Stimulated activated CD4-positive, alpha-beta T cell treated with anti-CD3 and anti-CD28 coated beads, Interleukin-12 subunit alpha, Interleukin-12 subunit beta, amount 100 ng/mL, for 24 hours (primary cell): ENCODE measurements around the gene TUBA3C.
"Not testable (repeated sequence)": the region's sequence is repeated elsewhere in the genome, so short reads cannot be mapped to it uniquely, and the experiment has no call there.

ENCODE experiments used
- DNase-seq, 2 experiments: peaks; one replicate each; pipeline ENCODE4 v3.0.0-alpha.2; 2020; ENCODE audit warnings: low read depth in 2 of 2

Gene TUBA3C

DNA sequence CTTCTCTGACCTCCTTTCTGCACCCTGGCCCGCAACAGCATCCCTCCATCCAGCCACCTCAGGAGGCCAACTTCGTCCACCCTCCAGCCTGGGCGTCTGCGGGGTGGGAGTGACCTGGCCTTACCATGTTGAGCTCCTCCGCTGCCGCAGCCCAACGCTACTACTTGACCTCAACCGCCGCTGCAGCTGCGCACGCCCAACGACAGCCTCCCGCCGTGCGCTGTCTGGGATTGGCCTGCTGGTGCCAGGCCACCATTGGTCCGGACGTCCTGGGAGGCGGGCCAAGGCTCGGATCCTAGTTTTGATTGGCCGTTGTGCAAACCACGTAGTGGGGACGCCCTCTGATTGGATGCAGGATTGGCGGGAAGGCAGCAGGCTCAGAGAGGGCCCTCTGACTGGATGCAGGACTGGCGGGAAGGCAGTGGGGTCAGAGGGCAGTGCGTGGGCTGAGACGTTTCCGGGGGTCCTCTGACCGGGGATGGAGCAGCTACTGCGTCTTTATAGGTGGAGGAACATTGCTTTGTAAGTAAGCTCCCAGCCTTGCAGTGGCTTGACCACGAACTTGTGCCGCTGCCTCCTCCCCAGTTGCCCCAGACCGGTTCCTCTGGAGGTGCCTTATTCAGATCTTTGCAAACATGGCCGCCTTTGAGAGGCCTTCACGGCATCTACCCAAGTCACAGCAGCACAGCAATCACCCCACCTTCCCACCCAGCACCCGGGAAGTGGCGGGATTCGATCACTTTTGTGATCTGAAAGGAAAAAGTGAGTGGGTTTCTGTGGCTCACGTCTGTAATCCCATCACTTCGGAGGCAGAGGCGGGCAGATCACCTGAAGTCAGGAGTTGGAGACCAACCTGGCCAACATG lies at the start of gene TUBA3C:
Gene TUBA3C (minus strand): TSS at position 204 of the 865 bp plus-strand sequence. CDS start 77 bp downstream, at position 127.
- DNase-seq, result no peak

DNA sequence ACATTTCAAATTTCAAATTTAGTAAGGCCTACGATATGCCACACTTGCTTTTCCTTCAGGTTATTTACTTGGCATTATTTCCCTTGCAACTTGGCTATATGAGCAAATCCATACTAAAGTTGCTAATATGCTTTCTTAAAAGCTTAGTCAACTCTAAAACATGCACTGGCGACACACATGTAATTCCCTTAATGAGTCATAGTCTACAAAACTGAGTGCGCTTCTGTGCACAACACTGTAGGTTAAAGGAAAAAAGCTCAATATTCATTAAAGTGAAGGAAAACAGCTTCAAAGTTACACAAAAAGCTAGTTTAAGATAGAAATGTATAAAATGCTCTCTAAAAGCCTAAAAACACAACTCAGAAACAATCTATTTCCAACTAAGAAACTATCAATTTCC lies 25.8 kb upstream of the TUBA3C start:
- not testable (repeated sequence) for DNase-seq

DNA sequence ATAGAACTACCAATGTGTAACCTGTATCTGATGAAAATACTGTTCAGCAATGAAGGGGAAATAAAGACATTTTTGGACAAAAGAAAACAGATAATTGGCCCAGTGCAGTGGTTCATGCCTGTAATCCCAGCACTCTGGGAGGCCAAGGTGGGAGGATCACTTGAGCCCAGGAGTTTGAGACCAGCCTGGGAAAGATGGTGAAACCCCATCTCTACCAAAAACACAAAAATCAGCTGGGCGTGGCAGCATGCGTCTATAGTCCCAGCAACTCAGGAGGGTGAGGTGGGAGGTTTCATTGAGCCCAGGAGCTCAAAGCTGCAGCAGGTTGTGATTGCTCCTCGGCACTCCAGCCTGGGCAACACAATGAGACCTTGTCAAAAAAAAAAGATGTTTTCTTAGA lies 11.0 kb upstream of the TUBA3C start:
- not testable (repeated sequence) for DNase-seq

DNA sequence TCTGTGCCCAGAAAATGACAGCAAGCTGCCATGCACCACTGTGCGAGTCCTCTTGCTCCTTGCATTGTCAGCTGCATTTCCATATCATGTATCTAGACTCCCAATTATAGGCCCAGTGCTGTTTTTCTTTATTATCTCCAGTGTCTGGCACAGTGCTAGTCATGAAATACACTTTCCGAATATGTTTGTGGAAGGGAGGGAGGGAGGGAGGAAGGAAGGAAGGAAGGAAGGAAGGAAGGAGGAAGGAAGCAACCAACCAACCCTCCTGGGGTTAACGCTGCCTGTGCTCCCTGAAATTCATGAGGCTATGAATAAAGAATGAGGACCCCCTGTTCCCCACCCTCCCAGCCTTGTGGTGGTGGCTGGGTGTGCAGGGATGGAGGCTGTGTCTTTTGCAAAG lies 8.3 kb upstream of the TUBA3C start:
- DNase-seq, result not testable (repeated sequence)

DNA sequence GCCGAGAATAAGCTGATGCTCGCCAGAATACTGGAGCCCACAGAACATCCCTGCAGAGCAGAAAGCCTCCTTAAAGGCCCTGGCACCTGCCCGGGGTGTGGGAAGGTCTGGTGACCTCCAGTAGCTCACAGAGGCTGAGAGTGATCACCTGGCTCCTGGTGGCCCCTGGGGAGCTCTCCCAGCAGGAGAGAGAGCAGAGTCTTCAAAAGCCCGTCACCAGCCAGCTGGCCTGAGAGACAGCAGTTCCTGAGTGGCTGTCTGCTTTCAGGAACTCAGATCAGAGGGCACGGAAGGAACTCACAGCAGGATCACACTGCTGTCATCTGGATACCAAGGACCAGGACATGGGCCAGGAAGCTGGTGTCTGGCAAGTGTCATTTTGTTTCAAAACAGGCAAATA lies 7.7 kb upstream of the TUBA3C start:
- DNase-seq, result not testable (repeated sequence)

DNA sequence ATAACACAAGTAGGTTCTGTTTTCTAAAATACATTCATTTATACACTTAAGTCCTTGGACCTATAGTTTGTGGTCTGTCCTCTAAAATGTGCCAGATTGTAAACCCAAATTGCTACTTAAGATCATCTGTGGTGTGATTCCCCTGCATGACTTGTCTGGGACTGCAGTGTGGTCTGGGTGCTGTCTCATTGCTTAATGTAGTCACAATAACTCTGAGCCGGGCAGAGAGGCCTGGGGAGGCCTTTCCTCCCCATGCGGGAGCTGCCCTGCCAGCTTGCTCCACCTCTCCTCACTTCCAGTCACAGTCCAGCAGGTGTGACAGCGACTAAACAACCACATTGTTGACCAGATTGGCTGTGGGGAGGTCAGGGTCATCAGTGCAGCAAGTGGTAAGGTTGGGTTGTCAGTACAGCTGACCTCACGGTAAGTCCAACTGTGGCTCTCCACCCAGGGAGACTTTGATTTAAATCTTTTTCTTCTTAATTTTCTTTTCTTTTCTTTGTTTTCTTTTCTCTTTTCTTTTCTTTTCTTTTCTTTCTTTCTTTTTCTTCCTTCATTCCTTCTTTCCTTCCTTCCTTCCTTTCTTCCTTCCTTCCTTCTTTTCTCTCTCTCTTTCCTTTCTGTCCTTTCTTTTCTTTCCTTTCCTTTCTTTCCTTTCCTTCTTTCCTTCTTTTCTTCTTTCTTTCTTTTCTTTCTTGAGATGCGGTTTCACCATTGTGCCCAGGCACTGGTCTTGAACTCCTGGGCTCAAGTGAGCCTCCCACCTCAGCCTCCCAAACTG lies 4.4 kb upstream of the TUBA3C start:
- DNase-seq, result no peak

DNA sequence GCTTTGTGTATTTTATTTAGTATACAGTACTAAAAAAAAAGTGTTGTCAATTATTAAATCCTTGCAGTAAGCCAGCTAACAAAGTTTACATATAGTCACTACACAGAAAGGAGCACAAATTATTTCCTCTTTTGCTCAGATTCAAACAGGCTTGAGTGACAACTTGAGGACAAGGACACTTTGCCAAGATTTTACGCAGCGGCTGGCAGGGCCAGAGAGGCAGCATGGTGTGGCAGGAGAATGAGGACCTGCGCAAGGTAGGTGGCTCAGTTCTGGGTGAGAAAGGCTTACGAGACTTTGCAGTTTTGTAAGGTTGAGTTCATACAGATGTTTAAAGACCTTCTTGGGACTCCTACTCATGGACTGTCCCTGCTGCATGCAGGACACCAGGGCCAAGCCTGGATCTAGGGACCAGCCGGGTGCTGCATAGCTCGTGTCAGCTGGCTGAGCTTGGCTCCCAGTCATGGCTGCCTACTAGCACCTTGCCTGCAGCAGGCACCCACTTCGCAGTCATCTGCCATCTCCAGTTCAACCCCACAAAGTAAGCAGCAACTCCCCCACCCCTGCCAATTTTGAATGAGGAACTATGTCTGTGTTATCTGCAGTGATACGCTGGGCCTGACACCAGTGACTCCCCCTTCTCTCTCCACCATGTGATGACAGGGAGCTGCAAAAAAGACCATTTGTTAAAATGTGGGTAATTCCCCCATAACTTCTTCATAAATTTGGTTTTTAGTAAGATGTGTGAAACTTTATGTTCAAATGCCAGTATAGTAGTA lies 3.7 kb upstream of the TUBA3C start:
- no peak for DNase-seq

DNA sequence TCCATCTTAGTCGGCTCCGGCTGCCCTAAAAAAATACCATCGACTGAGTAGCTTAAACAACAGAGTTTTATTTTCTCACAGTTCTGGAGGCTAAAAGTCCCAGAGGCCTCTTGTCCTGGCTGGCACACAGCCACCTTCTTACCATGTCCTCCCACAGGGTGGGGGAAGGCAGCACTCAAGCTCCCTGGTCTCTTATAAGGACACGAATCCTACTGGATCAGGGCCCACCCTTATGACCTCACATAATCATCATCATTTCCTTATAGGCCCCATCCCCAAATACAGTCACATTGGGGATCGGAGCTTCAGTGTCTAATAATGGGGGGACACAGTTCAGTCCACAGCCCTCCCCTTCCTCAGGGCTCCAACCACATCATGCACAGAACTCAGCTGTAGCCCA lies 2.6 kb upstream of the TUBA3C start:
- DNase-seq, result no peak

DNA sequence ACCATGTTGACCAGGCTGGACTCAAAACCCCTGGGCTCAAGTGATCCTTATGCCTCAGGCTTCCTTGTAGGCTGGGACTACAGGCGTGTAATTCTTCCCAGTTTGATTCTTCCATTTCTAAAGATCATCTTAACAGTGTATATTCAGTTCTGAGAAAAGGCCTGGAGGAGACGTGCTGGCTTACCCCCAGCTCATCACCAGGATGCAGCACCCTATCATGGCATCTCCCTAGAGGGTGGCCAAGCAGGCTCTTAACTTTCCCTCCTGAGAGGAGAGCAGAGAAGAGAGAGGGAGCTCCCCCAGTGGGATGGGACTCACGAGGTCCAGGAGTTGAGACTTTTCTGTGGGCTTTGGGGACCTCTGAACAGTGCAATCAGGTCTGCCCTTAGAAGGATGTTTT lies 2.1 kb upstream of the TUBA3C start:
- DNase-seq, result no peak

DNA sequence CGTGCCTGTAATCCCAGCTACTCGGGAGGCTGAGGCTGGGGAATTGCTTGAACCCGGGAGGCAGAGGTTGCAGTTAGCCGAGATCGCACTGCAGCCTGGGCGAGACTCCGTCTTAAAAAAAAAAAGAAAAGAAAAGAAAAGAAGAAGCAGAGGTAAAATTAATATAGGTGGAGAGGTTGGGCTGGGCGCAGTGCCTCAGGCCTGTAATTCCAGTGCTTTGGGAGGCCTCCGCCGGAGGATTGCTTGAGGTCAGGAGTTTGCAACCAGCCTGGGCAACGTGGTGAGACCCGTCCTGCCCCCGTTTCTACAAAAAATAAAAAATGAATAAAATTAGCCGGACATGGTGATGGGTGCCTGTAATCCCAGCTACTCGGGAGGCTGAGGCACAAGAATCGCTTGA lies 912 bp upstream of the TUBA3C start:
- DNase-seq, result no peak

DNA sequence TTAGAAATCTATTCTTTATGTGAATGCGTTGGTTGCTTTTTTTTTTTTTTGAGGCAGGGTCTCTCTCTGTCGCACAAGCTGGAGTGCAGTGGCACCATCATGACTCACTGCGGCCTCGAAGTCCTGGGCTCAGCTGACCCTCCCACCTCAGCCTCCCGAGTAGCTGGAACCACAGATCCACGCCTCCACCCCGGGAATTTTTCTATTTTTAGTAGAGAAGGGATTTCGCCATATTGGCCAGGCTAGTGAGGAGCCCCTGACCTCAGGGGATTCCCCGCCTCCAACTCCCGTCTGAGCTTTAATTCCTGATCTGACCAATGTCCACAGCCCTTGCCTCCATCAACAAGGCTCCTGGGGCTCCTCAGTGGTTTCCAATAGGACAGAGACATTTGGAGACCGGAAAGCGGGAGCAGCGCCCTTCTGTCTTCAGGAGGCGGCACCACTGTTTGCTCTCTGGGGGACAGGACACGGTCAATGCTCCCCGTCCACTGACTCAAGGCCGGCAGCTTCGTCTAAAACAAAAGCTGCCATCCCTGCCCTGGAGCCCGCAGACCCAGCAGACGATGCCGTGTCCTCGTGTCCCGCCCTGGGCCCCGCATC lies 503 bp downstream of the TUBA3C start:
- DNase-seq, result no peak

DNA sequence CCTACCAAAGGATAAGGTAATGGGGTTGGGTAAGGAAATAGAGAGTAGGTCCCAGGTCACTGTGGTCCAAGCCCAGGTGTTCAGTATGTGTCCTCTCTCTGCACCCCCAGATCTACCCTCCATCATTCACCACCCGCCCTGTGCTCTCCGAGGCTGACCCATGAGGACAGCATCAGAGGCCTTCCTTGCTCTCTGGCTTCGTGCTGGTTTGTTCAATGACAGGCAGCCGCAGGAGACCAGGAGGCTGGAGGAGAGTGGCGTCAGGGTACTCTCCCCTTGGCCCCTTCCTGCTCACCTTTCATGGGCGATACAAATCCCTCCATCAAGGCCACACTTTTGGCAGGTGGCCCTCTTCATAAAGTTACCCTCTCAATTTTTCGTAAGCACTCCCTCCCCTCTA lies 1.7 kb downstream of the TUBA3C start:
- DNase-seq, result no peak

DNA sequence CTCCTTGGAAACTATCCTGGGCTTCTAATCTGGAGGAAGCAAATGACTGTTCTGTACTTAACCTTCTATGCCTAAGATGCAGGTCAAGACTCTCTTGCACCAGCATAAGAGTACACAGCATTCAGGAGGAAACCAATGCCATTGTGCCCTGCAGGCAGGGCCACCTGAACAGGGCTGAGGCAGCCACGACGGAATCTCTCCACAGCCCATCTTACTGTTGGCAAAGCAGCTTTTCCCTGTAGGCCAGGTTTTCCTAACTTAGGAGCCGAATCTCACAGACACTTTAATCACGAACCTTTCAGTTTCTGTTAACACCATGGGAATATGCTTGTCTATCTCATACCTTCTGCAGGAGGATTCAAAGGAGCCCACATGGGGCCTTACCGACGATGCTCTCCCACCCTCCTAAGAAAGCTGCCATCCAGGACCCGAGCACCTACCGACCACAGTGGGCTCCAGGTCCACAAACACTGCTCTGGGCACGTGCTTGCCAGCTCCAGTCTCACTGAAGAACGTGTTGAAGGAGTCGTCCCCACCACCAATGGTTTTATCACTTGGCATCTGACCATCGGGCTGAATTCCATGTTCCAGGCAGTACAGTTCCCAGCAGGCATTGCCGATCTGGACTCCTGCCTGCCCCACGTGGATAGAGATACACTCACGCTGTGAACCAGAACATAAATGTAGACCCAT lies 2.6 kb downstream of the TUBA3C start:
- no peak for DNase-seq

DNA sequence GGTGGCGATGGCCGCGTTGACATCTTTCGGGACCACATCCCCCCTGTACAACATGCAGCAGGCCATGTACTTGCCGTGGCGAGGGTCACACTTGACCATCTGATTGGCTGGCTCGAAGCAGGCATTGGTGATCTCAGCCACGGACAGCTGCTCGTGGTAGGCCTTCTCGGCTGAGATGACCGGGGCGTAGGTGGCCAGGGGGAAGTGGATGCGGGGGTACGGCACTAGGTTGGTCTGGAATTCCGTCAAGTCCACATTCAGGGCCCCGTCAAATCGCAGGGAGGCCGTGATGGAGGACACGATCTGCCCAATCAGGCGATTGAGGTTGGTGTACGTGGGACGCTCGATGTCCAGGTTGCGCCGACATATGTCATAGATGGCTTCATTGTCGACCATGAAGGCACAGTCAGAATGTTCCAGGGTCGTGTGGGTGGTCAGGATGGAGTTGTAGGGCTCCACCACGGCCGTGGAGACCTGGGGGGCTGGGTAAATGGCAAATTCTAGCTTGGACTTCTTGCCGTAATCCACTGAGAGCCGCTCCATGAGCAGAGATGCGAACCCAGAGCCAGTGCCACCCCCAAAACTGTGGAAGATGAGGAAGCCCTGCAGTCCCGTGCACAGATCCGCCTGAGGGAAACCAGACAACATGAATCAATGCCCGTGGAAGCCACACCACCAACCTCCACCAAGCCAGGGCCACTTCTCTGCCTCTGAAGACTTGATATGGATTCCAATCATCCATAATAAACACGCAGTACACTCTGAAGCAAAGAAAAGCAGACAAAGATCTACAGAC lies 4.4 kb downstream of the TUBA3C start:
- not testable (repeated sequence) for DNase-seq

DNA sequence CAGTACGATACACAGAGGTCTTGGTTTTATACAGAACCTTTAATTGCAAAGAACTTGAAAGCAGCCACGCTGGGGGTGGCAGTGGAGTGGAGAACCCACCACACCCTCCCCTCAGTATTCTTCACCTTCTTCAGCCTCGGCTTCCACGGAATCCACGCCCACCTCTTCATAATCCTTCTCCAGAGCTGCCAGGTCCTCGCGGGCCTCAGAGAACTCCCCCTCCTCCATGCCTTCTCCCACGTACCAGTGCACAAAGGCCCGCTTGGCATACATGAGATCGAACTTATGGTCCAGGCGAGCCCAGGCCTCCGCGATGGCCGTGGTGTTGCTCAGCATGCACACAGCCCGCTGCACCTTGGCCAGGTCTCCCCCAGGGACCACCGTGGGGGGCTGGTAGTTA lies 7.9 kb downstream of the TUBA3C start:
- DNase-seq, result no peak

DNA sequence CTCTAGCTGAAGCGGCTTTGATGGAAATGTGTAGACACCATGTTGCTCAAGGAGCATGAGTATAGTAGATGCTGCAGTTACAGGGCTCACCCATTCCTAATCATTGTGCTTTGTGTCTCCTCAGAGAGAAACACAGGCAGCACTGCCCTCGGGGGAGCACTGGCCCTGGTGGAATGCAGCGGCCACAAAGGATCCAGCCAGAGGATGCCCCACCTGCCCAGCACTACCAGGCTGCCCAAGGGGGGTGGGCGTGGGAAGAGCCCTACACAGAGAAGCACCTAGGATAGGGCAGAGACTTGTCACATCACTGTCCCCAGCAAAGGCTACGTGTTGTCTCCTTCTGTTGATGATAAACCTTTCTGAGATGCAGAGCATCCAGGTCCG lies 9.0 kb downstream of the TUBA3C start:
- no peak for DNase-seq

DNA sequence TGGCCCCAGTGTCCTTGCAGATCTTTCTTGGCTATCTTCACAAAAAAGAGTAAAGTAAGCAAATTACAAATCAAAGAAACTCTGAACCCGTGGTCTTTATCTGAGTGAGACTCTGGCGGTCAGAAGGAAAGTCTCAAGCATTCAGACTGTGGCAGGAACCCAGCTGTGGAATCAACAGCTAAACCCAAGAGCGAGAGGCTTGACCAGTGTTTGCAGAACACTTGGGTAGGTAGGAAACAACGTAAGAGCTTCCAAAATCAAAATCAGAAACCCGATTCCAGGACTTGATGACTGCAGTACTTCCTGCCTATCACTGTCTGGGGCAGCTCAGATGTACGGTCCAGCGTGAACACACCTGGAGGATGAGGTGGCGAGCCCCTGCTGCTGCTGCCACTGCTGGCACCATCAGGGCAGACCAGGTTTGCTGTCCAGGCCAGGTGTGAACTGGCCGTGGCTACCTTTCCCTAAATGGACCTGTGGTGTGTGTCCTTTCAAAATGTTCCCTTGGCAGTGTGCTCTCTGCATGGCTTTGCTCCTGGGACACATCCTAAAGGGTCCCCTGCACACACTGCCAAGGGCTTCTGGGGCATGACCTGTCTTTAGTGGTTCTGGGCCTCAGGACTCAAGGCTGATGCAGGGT lies 9.5 kb downstream of the TUBA3C start:
- no peak for DNase-seq

DNA sequence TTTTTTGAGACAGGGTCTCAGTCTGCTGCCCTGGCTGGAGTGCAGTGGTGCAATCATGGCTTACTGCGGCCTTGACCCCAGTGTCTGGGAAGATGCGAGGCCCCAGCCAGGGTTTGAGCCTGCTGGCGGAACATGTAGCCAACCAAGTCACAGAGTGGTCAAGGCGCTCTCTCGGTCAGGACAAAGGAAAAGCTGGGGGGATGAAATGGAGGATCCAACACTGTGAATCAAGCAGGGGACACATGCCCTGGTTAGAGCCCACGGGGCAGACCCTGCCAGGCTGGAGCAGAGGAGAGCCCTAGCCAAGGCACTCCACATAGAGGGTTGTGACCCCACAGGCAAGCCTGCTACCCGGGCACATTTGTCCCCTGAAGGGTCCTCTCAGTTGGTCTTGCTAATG lies 10.1 kb downstream of the TUBA3C start:
- no peak for DNase-seq

DNA sequence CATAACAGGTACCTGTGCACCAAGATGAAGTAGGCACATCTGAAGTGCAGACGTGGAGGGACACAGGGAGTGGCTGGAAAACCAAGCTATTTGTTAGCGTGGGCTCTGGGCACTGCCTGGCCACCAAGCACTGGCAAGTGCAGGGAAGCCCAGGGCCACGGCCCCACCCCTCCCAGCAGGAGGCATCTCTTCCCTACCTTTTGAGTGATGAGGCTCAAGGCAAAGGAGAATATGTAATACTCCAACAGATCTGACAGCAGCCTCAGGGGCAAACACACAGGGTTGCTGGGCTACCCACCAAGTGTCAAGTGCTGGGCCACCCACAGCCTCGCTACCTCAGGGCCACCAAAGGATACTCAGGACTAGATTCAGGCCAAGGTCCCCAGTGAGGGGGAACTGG lies 11.6 kb downstream of the TUBA3C start:
- DNase-seq, result no peak

DNA sequence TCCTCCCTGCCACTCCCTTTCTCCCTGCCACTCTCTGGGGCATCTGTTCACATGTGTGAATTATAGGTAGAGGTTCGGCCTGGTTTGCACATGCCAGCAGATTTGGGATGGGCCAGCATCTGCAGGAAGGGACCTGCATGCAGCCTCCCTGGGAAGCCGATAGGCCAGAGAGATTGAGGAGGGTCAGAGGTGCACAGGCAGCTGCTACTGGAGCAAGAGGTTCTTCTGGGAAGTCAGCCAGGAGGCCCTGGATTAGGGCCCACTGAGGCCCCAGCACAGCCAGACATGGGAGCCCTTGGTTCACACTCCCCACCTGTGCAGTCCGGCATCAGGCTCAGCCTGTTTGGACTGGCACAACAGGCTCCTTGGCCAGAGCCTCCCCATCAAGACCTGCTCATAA lies 12.1 kb downstream of the TUBA3C start:
- DNase-seq, result no peak
